ENCODE measurements around the gene QSER1. TPM values are rescaled to one million over a fixed set of nuclear protein-coding genes. Genes with fewer than 3 reads are reported as not detected.
A peak's percentile ranks its signal among the peaks of the same experiment; 100 is the strongest.

The QSER1 gene
- total RNA-seq, 4 donors from 2014 or later = 35.5 to 59.9 (median 42.6) TPM

- intact Hi-C loops (cut with DNase I) = no loop called here
- WGBS, 2 donors = 0 to 9% methylated on average over 13 to 29 of the region's 89 CpGs
- no peaks in the 10 kb centered on the region for H3K36me3 ChIP-seq
- H3K27ac ChIP-seq = no peak within 1 kb of the TSS
- H3K27me3 ChIP-seq = no peaks in the 10 kb centered on the region
- no peaks in the 10 kb centered on the region for H3K9me3 ChIP-seq
- TF ChIP-seq POLR2A (IDR thresholded peaks at IDR 0.05) = peak in 1 of 2 donors; percentile 40
- TF ChIP-seq CTCF (IDR thresholded peaks at IDR 0.05) = no peak
- H3K4me1 ChIP-seq = peaks cover 0 to 7% of the 10 kb centered on the region in 2 donors
- H3K4me3 ChIP-seq (replicated peaks in 1 of 3) = peak within 1 kb of the TSS; percentile 3 to 44 (median 27)
- peak; percentile 66 to 69 for DNase-seq
Measured at GRCh38 chr11:33015621-33016551, 123.3 kb downstream of the QSER1 start, which contains the start of gene DEPDC7. Gene DEPDC7 (plus strand): TSS chr11:33015878. CDS start chr11:33015956, 78 bp downstream.

GRCh38 chr11:33016654-33017053 lies 124.0 kb downstream of the QSER1 start:
- Histone ChIP-seq H3K9me3 (no peaks in the 10 kb centered on the region), H3K36me3 (no peaks in the 10 kb centered on the region), H3K4me1 (peaks cover 0 to 7% of the 10 kb centered on the region in 2 donors), H3K27me3 (no peaks in the 10 kb centered on the region), H3K4me3 (replicated peaks in 1 of 3) (peak overlapping the region in 1 of 3 donors; percentile 44), H3K27ac (no peak overlapping the region)
- 65 to 81% methylated on average over 4 of the region's 4 CpGs for whole genome bisulfite sequencing, 2 donors
- no peak for TF ChIP-seq POLR2A (IDR thresholded peaks at IDR 0.05)
- TF ChIP-seq CTCF (IDR thresholded peaks at IDR 0.05) = no peak
- intact Hi-C loops (cut with DNase I) = no loop called here
- no peak for DNase-seq

- no peak for DNase-seq
- H3K9me3 ChIP-seq = no peaks in the 10 kb centered on the region
- H3K36me3 ChIP-seq = no peaks in the 10 kb centered on the region
- peaks cover 0 to 7% of the 10 kb centered on the region in 2 donors for H3K4me1 ChIP-seq
- intact Hi-C loops (cut with DNase I) = no loop called here
- H3K27ac ChIP-seq = no peak overlapping the region
- TF ChIP-seq POLR2A (IDR thresholded peaks at IDR 0.05) (no peak), CTCF (IDR thresholded peaks at IDR 0.05) (no peak)
- 82 to 90% methylated on average over 9 of the region's 9 CpGs for WGBS, 2 donors
- no peaks in the 10 kb centered on the region for H3K27me3 ChIP-seq
- H3K4me3 ChIP-seq (replicated peaks in 1 of 3) = no peak overlapping the region
Measured at GRCh38 chr11:33017478-33017877, 124.9 kb downstream of the QSER1 start.

GRCh38 chr11:33017965-33018364 lies 125.4 kb downstream of the QSER1 start:
- intact Hi-C loops (cut with DNase I) = no loop called here
- Histone ChIP-seq H3K27me3 (no peaks in the 10 kb centered on the region), H3K36me3 (no peaks in the 10 kb centered on the region), H3K9me3 (no peaks in the 10 kb centered on the region), H3K27ac (no peak overlapping the region), H3K4me3 (replicated peaks in 1 of 3) (no peak overlapping the region), H3K4me1 (peaks cover 0 to 7% of the 10 kb centered on the region in 2 donors)
- DNase-seq = no peak
- TF ChIP-seq POLR2A (IDR thresholded peaks at IDR 0.05) (no peak), CTCF (IDR thresholded peaks at IDR 0.05) (no peak)
- 96 to 97% methylated on average over 3 of the region's 3 CpGs for WGBS, 2 donors

- Histone ChIP-seq H3K4me3 (replicated peaks in 1 of 3) (no peak overlapping the region), H3K27ac (no peak overlapping the region), H3K9me3 (no peaks in the 10 kb centered on the region), H3K27me3 (no peaks in the 10 kb centered on the region), H3K36me3 (no peaks in the 10 kb centered on the region), H3K4me1 (peaks cover 0 to 7% of the 10 kb centered on the region in 2 donors)
- no peak for DNase-seq
- no peak for TF ChIP-seq CTCF (IDR thresholded peaks at IDR 0.05)
- no peak for TF ChIP-seq POLR2A (IDR thresholded peaks at IDR 0.05)
- intact Hi-C loops (cut with DNase I) = no loop called here
- WGBS, 2 donors = 96% methylated on average over 6 of the region's 6 CpGs
Measured at GRCh38 chr11:33018840-33019239, 126.2 kb downstream of the QSER1 start.
